ENCODE measurements around the gene RAPGEF6. TPM values are rescaled to one million over a fixed set of nuclear protein-coding genes. Genes with fewer than 3 reads are reported as not detected.

RAPGEF6 gene
- total RNA-seq, 3 donors from 2014 or later, result 23.6 to 26.8 (median 26.6) TPM

DNA sequence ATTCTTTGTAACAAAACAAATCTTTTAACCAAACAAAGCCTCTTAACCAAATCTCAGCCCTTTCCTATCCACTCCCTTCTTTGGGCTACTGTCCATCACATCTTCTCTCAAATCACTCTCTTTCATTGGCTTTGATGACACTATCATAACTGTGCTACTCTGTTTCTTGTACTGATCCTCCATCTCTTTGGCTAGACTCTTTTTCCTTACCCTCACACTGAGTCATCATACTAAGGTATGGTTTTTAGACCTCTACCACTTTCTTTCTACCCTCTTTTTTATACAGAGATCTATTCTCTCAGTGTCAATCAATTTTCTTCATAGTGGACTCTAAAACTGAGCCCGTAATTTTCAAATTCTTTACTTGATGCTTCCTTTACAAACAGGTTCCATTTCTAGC is 174.9 kb downstream of the RAPGEF6 start:
- no peaks in the 10 kb centered on the region for H3K27me3 Mint-ChIP-seq (ENCODE audit: low read depth)
- peaks cover 29% of the 10 kb centered on the region for H3K4me1 Mint-ChIP-seq (ENCODE audit: low read depth)
- DNase-seq (no peak), ATAC-seq (peak; percentile 55 to 59)
- peaks cover 42% of the 10 kb centered on the region for H3K36me3 Mint-ChIP-seq (ENCODE audit: insufficient read depth)
- no peak overlapping the region for H3K4me3 Mint-ChIP-seq
- H3K9me3 Mint-ChIP-seq, result no peaks in the 10 kb centered on the region

DNA sequence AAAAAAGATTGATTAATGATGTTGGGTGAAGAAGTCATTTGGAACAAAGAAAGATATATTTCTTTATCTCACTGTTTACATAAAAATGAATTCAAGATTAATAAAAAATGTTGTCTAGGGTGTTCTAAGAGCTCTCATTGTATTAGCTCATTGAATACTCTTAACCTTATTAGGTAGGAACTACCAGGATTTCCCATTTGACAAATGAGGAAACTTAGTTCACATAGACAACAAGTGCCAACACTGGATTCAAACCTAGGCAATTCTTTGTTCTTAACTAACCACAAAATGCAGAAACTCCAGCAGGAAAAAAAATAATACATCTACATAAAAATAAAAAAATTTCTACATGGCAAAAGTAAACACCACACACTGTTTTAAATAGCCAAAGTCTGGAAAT is 175.8 kb downstream of the RAPGEF6 start:
- ATAC-seq (no peak), DNase-seq (no peak)
- H3K4me1 Mint-ChIP-seq (ENCODE audit: low read depth), result peaks cover 38% of the 10 kb centered on the region
- H3K9me3 Mint-ChIP-seq, result no peaks in the 10 kb centered on the region
- peaks cover 51% of the 10 kb centered on the region for H3K36me3 Mint-ChIP-seq (ENCODE audit: insufficient read depth)
- H3K4me3 Mint-ChIP-seq, result no peak overlapping the region
- H3K27me3 Mint-ChIP-seq (ENCODE audit: low read depth), result no peaks in the 10 kb centered on the region

DNA sequence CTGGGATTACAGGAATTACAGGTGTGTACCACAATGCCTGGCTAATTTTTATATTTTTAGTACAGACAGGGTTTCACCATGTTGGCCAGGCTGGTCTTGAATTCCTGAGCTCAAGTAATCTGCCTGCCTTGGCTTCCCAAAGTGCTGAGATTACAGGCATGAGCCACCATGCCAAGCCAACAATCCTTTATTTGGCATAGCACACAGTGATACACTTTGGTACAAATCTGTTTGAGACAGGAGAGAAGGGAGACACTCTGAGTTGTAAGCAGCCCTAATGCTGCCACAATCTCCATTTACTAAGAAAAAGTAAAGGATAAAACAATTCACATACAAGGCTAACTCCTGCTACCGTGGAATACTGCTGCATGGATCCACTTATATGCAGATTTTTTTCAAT is 177.8 kb downstream of the RAPGEF6 start:
- peaks cover 32% of the 10 kb centered on the region for H3K4me1 Mint-ChIP-seq (ENCODE audit: low read depth)
- no peak for ATAC-seq

DNA sequence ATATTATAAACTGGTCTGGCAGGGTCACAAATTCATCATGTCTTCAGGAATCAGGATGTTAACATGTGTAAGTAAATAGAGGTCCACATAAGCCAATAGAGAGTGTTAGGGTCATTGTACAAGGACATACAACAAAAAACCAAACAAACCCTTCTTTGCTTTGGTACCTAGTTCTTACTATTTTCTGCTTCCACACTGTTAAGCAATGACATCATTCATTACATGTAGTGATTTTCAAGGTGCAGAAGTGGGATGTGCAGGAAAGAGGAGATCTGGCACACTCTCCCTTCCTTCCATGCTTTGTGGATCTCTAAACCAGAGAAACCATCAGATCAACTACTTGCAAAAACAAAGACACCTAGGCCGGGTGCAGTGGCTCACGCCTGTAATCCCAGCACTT is 184.1 kb downstream of the RAPGEF6 start:
- Mint-ChIP-seq H3K36me3 (ENCODE audit: insufficient read depth) (peaks cover 46% of the 10 kb centered on the region), H3K9me3 (no peaks in the 10 kb centered on the region), H3K4me1 (ENCODE audit: low read depth) (peaks cover 26% of the 10 kb centered on the region), H3K4me3 (no peak overlapping the region), H3K27me3 (ENCODE audit: low read depth) (no peaks in the 10 kb centered on the region)
- ATAC-seq (no peak), DNase-seq (no peak)

More for the DNA sequence above, 177.8 kb downstream of the RAPGEF6 start:
- peaks cover 49% of the 10 kb centered on the region for H3K36me3 Mint-ChIP-seq (ENCODE audit: insufficient read depth)
- no peak overlapping the region for H3K4me3 Mint-ChIP-seq
- no peaks in the 10 kb centered on the region for H3K27me3 Mint-ChIP-seq (ENCODE audit: low read depth)
- no peak for DNase-seq
- H3K9me3 Mint-ChIP-seq, result no peaks in the 10 kb centered on the region

DNA sequence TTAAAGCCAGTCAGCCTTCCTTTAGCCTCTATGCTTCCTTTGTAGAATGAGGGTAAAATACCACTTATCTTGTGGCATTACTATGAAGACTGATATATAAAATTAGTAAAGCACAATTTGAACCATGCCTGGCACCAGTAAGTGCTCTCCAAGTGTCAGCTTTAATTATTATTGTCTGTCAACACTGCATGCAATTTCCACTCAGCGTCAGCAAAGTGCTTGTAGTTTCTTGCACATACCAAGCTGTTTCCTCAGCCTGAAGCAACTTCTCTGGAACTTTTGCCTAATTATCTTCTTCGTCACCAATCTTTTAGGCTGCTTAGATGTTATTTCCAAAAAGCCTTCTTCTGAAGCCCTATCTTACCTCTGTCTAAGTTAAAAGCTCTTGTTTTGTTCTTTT is 193.8 kb downstream of the RAPGEF6 start:
- ATAC-seq, result no peak
- no peaks in the 10 kb centered on the region for H3K27me3 Mint-ChIP-seq (ENCODE audit: low read depth)
- H3K4me3 Mint-ChIP-seq, result no peak overlapping the region
- no peaks in the 10 kb centered on the region for H3K9me3 Mint-ChIP-seq
- peaks cover 19% of the 10 kb centered on the region for H3K4me1 Mint-ChIP-seq (ENCODE audit: low read depth)
- H3K36me3 Mint-ChIP-seq (ENCODE audit: insufficient read depth), result peaks cover 45% of the 10 kb centered on the region
- no peak for DNase-seq

GRCh38 chr5:131436081-131436480 is 198.9 kb downstream of the RAPGEF6 start:
- no peaks in the 10 kb centered on the region for H3K27me3 Mint-ChIP-seq (ENCODE audit: low read depth)
- DNase-seq (no peak), ATAC-seq (no peak)
- H3K36me3 Mint-ChIP-seq (ENCODE audit: insufficient read depth), result peaks cover 43% of the 10 kb centered on the region
- peaks cover 6% of the 10 kb centered on the region for H3K4me1 Mint-ChIP-seq (ENCODE audit: low read depth)
- H3K4me3 Mint-ChIP-seq, result no peak overlapping the region
- no peaks in the 10 kb centered on the region for H3K9me3 Mint-ChIP-seq

DNA sequence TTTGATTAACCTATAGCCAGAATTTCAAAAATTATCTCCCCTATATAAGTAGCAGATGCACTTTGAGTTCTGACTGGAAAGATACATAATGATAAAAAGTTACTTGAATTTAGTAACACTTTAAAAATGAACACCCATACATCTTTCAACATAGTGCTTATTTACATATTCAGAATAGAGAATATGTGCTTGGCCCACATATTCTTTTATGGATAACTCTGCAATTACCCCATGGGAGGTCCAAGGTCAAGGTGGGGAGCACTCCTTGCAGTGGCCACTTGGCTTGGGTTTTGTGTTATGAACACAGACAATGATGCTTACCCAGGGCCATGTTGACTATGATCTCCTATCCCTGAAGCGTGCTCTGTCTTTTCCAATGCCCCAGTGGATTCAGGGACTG is 201.9 kb downstream of the RAPGEF6 start:
- Mint-ChIP-seq H3K4me3 (no peak overlapping the region), H3K27me3 (ENCODE audit: low read depth) (no peaks in the 10 kb centered on the region), H3K4me1 (ENCODE audit: low read depth) (peaks cover 2% of the 10 kb centered on the region), H3K36me3 (ENCODE audit: insufficient read depth) (peaks cover 45% of the 10 kb centered on the region), H3K9me3 (no peaks in the 10 kb centered on the region)
- no peak for DNase-seq
- ATAC-seq, result no peak

DNA sequence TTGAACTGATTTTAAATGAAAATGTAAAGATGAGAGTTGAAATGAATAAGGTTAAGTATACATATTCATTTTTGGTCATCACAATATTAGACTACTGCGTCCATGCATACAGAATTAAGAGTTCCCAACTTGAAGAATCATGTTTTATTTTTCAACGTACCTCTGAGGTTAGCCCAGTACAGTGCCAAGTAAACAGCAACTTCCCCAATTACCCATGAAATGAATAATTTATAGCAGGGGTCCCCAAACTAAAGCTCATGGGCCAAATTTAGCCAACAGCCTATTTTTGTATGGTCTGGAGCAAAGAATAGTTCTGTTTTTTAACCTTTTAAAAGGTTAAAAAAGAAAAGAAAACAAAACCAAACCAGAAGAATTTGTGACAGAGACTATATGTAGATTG is 203.2 kb downstream of the RAPGEF6 start:
- Mint-ChIP-seq H3K27me3 (ENCODE audit: low read depth) (no peaks in the 10 kb centered on the region), H3K36me3 (ENCODE audit: insufficient read depth) (peaks cover 40% of the 10 kb centered on the region), H3K4me3 (no peak overlapping the region)

DNA sequence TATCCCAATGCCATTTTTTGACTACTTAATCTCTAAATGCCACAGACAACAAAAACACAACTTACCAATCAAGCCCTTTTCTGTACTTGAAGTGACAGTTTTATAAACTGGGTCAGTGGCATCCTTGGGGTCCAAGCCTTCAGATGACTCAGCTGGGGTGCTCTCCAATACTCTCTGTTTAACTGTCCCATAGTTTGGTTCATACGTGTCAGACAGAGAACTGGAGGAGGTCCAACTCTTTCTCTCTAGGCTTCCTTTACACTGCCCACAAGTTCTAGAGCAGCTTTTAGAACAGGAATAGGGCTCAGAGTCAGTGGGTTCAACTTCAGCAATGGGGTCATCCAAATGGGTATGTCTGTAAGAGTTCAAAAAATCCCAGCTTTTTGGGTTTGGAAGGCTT is 204.2 kb downstream of the RAPGEF6 start:
- Mint-ChIP-seq H3K4me3 (no peak overlapping the region), H3K4me1 (ENCODE audit: low read depth) (peaks cover 2% of the 10 kb centered on the region), H3K27me3 (ENCODE audit: low read depth) (no peaks in the 10 kb centered on the region), H3K9me3 (no peaks in the 10 kb centered on the region), H3K36me3 (ENCODE audit: insufficient read depth) (peaks cover 40% of the 10 kb centered on the region)
- no peak for DNase-seq
- ATAC-seq, result no peak

More for the DNA sequence above, 203.2 kb downstream of the RAPGEF6 start:
- DNase-seq (no peak), ATAC-seq (no peak)
- no peaks in the 10 kb centered on the region for H3K9me3 Mint-ChIP-seq
- H3K4me1 Mint-ChIP-seq (ENCODE audit: low read depth), result peaks cover 2% of the 10 kb centered on the region

DNA sequence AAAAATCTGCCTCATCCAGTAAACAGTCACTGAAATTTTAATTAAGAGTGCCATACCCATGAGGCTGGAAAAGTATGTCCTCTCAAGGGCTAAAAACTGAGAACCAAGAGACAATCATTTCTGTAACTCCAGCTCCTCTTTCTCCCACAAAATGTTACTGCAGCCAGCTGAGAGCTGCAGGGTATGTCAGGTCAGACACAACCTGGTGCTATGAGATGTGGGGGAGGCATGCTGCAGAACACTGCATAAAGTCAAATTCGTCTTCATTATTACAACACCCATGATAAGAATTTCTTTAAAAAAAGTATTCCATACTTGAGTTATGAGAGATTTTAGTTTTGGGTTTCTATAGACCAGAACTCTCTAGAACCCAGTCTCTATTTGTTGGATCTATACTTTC is 209.0 kb downstream of the RAPGEF6 start:
- peaks cover 37% of the 10 kb centered on the region for H3K36me3 Mint-ChIP-seq (ENCODE audit: insufficient read depth)
- ATAC-seq (no peak), DNase-seq (no peak)
- H3K27me3 Mint-ChIP-seq (ENCODE audit: low read depth), result no peaks in the 10 kb centered on the region
- H3K4me3 Mint-ChIP-seq, result no peak overlapping the region
- no peaks in the 10 kb centered on the region for H3K9me3 Mint-ChIP-seq
- peaks cover 3% of the 10 kb centered on the region for H3K4me1 Mint-ChIP-seq (ENCODE audit: low read depth)

GRCh38 chr5:131423056-131423455 is 212.0 kb downstream of the RAPGEF6 start:
- Mint-ChIP-seq H3K4me3 (no peak overlapping the region), H3K36me3 (ENCODE audit: insufficient read depth) (peaks cover 25% of the 10 kb centered on the region), H3K27me3 (ENCODE audit: low read depth) (no peaks in the 10 kb centered on the region), H3K4me1 (ENCODE audit: low read depth) (peaks cover 8% of the 10 kb centered on the region), H3K9me3 (no peaks in the 10 kb centered on the region)
- no peak for ATAC-seq
- DNase-seq, result no peak

DNA sequence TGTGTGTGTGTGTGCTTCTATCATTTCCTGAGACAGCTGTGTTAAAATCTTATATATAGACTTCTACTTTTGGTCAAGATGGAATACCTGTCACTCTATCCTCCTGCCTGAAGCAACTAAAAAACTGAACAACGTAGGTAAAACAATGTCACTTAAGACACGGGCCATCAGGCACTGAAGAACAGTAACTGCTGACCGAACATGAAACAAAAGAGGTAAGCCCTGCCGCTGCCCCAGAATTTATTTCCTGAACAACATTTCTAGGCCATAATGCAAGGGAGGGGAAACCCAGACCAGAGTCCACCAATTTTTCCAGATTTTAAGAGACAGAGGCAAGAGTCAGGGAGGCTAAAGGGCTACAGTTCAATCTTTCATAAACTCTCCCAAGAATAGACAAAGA is 215.2 kb downstream of the RAPGEF6 start:
- H3K27me3 Mint-ChIP-seq (ENCODE audit: low read depth), result no peaks in the 10 kb centered on the region
- ATAC-seq, result no peak
- H3K9me3 Mint-ChIP-seq, result no peaks in the 10 kb centered on the region
- H3K4me1 Mint-ChIP-seq (ENCODE audit: low read depth), result peaks cover 29% of the 10 kb centered on the region
- H3K4me3 Mint-ChIP-seq, result no peak overlapping the region
- no peak for DNase-seq
- peaks cover 22% of the 10 kb centered on the region for H3K36me3 Mint-ChIP-seq (ENCODE audit: insufficient read depth)

DNA sequence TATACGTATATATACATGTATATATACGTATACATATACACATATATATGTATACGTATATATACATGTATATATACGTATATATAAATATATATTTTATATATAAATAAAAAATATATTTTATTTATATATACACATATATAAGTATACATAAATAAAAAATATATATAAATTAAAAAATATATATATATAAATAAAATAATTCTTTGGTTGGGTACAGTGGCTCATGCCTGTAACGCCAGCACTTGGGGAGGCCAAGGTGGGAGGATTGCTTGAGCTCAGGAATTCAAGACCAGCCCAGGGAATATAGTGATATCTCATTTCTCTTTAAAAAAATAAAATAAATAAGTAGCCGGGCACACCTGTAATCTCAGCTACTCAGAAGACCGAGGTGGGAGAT is 216.2 kb downstream of the RAPGEF6 start:
- Mint-ChIP-seq H3K27me3 (ENCODE audit: low read depth) (no peaks in the 10 kb centered on the region), H3K4me3 (no peak overlapping the region), H3K4me1 (ENCODE audit: low read depth) (peaks cover 38% of the 10 kb centered on the region), H3K36me3 (ENCODE audit: insufficient read depth) (peaks cover 27% of the 10 kb centered on the region), H3K9me3 (no peaks in the 10 kb centered on the region)
- DNase-seq, result no peak
- ATAC-seq, result no peak

- Mint-ChIP-seq H3K4me3 (peak overlapping the region; percentile 34), H3K27me3 (ENCODE audit: low read depth) (no peaks in the 10 kb centered on the region), H3K4me1 (ENCODE audit: low read depth) (peaks cover 44% of the 10 kb centered on the region), H3K36me3 (ENCODE audit: insufficient read depth) (peaks cover 19% of the 10 kb centered on the region), H3K9me3 (no peaks in the 10 kb centered on the region)
- DNase-seq (peak; percentile 86), ATAC-seq (peak in 1 of 2 donors; percentile 60)
These were observed 217.7 kb downstream of the RAPGEF6 start for GRCh38 chr5:131417240-131417869.

DNA sequence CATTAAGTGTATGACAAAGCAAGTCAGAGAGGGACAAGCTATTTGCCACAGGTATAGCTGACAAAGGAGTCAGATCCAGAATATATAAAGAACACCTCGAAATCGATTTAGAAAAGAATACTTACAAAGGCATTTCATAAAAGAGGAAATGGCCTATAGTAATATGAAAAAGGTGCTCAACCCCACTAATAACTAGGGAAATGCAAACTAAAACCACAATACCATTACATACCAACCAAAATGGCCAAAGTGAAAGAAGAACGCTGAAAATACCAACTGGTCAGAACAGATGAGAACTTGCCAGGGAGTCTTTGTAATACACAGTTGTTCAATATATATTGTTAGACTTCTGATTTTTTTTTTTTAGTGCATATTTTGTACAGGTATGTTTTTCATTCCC is 218.3 kb downstream of the RAPGEF6 start:
- Mint-ChIP-seq H3K27me3 (ENCODE audit: low read depth) (no peaks in the 10 kb centered on the region), H3K4me1 (ENCODE audit: low read depth) (peaks cover 44% of the 10 kb centered on the region), H3K4me3 (peak overlapping the region; percentile 47), H3K36me3 (ENCODE audit: insufficient read depth) (peaks cover 16% of the 10 kb centered on the region), H3K9me3 (no peaks in the 10 kb centered on the region)
- no peak for DNase-seq
- no peak for ATAC-seq

Data from activated T-cell treated with anti-CD3 and anti-CD28 coated beads, Interleukin-2, amount 50 U/mL, for 4 hours (primary cell).